DMS79 treated with DMSO at 0.1 percent for 48 hours (cell line): ENCODE measurements around the gene KICS2.

ENCODE experiments used
- DNase-seq: peaks from one replicate; lab custom pipeline; 2025; lab: John Stamatoyannopoulos, UW

Gene KICS2

DNA sequence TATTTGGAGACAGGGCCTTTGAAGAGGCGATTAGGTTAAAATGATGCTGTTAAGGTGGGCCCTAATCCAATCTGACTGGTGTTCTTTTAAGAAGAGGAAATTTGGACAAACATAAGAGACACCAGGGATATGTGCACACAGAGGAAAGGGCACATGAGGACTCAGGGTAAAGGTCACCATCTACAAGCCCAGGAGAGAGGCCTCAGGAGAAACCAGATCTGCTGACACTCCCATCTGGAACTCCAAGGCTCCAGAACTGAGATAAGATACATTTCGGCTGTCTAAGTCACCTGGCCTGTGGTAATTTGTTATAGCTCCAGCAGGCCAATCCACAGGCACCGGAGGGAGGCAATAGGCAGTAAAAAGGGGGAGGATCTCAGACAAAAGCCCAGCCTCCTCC, 48.6 kb downstream of the KICS2 start:
- DNase-seq = no peak
